Measurements from ENCODE around the gene ZNF579.

ZNF579 gene, protein sequence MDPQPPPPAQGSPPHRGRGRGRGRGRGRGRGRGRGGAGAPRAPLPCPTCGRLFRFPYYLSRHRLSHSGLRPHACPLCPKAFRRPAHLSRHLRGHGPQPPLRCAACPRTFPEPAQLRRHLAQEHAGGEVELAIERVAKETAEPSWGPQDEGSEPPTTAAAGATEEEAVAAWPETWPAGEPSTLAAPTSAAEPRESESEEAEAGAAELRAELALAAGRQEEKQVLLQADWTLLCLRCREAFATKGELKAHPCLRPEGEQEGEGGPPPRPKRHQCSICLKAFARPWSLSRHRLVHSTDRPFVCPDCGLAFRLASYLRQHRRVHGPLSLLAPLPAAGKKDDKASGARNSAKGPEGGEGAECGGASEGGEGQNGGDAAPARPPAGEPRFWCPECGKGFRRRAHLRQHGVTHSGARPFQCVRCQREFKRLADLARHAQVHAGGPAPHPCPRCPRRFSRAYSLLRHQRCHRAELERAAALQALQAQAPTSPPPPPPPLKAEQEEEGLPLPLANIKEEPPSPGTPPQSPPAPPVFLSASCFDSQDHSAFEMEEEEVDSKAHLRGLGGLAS

DNA sequence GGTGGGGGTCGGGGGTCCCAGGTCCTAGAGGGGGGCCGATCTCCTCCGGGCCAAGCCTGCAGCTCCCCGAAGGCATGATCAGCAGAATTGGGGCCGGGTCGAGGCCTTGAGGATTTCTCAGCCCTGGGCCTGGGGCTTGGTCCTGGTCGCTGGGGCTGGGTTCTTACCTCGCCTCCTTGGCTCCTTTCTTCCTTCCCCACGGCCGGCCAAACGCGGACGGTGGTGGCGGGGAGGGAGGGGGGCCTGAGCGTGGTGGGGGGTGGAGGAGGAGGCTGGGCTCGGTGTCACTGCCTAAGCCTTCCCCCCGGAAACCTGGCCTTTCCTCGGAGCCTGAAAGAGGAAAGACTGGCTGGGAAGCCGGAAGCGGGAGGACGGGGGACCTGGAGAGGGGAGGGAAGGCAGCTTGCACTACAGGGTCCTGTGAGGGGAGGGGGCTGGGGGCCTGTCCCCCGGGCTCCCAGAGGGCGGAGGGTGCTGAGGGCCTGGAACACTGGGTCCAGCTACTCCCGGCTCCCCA, at the start of gene ZNF579:
Gene ZNF579, minus strand, starts transcription at position 221 of the 517 bp plus-strand sequence. CDS start 1,209 bp downstream, outside the sequence.
- peak within 1 kb of the TSS; percentile 93 for H3K4me3 ChIP-seq (ENCODE audit: low read depth, low read length)
- peak; percentile 53 for DNase-seq (ENCODE audit: low read depth)

DNA sequence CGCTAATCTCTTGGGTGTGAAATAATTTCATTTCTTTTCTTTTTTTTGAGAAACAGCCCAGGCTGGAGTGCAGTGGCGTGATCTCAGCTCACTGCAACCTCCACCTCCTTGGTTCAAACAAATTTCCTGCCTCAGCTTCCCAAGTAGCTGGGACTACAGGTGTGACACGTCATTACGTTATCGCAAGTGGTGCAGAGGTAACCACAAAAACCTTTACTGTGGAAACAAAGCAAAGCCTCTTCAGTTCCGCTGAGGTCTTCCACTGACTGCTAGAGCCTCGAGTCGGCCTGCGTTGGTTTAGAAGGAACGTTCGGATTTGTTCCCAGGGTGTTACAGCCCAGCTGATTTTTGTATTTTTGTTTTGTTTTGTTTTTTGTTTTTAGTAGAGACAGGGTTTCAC, 45.7 kb upstream of the ZNF579 start:
- no peak for DNase-seq (ENCODE audit: low read depth)
- no peak overlapping the region for H3K4me3 ChIP-seq (ENCODE audit: low read depth, low read length)

DNA sequence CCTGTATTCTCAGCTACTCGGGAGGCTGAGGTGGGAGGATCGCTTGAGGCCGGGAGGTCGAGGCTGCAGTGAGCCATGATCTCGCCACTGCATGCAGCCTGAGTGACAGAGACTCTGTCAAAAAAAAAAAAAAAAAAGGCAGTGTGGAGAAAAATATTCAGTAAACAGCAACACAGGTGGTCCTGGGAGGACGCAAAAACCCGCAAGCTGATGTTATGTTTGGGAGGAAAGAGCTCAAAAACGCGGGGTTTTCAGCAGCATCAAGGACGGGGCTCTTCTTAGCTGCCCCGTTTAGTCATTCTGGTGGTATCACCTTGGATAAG, 44.3 kb upstream of the ZNF579 start:
- DNase-seq (ENCODE audit: low read depth), result no peak
- peak overlapping the region; percentile 61 for H3K4me3 ChIP-seq (ENCODE audit: low read depth, low read length)

DNA sequence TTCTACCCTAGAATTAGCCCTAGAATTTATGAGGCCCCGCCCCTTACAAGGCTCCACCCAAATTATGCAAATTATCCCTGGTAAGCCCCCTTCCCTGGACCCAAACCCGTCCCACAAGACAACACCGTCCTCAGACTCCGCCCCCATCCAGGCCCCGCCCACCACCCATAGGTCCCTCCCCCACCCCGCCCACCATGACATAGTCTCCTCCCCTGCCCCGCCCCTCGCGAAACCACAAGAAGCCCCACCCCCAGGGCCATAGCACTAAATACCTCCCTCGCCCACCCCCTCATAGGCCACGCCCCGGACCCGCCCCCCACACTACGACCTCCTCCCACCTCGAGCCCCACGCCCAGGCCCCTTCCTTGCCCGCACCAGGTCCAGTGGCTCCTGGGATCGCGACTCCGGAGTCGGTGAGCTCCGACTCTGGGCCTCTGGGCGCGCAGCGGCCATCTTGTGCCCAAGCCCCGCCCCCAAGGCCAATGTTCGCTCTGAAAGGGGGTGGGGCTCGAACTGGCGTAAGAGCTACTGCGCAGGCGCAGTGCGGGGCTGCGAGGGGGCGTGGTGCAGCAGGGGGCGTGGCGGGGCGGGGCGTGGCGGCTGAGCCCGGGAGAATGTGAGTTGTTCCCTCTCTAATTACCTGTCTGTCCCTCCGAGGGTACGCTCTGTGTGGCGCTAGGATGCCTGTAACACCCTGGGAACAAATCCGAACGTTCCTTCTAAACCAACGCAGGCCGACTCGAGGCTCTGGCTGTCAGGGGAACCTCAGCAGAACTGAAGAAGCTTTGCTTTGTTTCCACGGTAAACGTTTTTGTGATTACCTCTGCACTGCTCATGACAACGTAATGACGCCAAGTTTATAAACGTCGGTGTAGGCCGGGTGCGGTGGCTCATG, 43.7 kb upstream of the ZNF579 start, which contains the start of gene ZNF784:
Gene ZNF784, minus strand, starts transcription at position 458 of the 895 bp plus-strand sequence. Its CDS starts 5 bp downstream, at position 453.
- peak; percentile 62 for DNase-seq (ENCODE audit: low read depth)
- H3K4me3 ChIP-seq (ENCODE audit: low read depth, low read length), result peak within 1 kb of the TSS; percentile 61

DNA sequence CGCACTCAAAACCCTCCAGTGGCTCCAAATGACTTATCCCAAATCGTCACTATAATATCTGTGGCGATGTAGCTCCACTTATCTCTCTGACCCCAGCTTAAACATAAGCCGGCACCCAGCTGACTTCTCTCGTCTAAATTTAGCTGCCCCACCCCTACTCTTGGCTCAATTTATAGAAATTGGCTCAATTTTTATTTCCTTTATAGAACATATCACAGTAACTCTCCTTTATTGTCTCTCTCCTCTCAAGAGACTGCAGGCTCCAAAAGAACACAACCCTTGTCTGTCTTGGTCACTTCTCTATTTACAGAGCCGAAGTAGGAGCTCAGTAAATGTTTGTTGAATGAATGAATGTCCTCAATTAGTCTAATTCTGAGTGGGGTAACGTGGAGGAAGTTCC, 42.9 kb upstream of the ZNF579 start:
- H3K4me3 ChIP-seq (ENCODE audit: low read depth, low read length), result peak overlapping the region; percentile 34
- no peak for DNase-seq (ENCODE audit: low read depth)

DNA sequence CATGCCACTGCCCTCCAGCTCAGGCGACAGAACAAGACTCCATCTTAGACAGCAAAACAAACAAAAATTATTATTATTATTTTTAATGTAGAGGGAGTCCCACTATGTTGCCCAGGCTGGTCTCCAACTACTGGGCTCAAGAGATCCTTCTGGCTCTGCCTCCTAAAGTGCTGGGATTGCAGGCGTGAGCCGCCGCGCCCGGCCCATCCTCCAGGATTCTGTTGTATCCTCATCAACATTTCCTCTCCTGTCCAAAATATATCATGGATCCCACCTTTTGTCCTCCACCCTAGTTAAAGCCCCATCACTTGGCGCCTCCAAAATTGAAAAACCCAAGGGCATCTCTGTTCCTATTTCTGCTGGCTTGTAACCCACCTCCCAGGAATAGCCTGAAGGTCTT, 42.5 kb upstream of the ZNF579 start:
- H3K4me3 ChIP-seq (ENCODE audit: low read depth, low read length), result no peak overlapping the region
- no peak for DNase-seq (ENCODE audit: low read depth)

DNA sequence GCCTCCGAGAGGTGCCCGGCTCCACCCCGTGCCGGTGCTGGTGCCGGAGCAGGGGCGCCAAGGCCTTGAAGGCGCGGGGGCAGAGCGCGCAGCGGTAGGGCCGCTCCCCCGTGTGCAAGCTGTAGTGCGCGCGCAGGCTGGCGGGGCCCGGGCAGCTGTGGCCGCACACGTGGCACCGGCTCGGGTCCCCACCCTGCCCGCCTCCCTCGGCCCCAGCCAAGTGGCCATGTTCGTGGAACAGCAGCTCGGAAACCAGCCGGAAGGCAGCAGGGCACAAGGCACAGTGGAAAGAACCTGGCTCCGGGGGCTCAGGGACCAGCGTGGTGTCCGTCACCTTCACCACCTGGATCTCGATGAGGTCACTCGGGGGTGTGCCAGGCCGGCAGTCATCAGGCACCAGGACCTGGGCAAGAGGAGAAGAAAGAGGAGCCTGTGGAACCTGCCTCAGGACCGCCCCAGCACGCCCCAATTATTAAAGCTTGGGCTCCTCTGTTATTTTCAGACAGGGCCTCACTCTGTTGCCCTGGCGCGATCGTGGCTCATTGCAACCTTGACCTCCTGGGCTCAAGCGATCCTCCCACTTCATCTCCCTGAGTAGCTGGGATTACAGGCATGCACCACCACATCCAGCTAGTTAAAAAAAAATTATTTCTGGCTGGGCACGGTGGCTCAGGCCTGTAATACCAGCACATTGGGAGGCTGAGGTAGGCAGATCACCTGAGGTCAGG, 41.8 kb upstream of the ZNF579 start:
- DNase-seq (ENCODE audit: low read depth), result no peak
- no peak overlapping the region for H3K4me3 ChIP-seq (ENCODE audit: low read depth, low read length)

DNA sequence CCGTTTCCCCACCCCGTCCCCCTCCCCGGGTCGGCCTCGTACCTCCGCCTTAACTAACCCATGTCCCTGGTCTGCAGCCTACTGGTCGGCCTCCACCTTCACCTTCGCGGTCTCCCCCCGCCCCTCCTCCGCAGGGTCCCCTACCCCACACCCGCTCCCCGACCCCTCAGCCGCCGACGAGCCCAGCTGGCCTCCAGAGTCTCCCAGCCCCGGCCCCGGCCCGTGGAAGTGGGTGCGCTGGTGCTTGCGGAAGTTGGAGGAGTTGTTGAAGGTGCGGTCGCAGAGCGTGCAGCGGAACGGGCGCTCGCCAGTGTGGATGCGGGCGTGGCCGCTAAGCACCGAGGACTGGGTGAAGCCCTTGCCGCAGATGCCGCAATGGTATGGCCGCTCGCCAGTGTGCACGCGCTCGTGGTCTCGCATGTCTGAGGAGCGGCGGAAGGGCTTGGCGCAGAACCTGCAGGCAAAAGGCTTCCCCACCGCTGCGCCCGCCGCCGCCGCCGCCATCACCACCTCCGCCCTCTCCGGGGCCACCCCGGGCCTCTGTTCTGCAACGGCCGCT, 41.1 kb upstream of the ZNF579 start:
- DNase-seq (ENCODE audit: low read depth), result no peak
- H3K4me3 ChIP-seq (ENCODE audit: low read depth, low read length), result no peak overlapping the region

DNA sequence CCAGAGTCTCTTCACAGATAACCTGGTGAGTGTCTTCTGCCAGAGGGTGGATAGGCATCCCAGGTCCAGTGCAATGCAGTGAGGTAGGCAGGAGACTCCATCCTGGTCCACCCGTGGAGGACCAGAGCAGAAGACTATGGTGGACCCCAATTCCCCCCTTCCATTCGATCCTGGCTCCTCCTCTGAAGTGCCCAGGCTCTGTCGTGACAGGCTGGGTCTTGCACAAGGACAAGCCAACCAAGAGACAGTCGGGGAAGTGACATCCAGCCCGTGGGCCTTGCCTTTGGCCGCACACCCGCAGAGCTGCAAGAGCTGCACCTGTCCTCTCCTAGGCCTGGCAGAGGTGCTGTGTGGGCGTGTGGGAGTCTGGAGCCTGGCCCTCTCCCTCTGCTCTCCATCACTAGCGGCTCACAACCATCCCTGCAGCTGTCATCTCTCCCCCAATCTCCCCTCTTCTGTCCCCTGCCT, 40.6 kb upstream of the ZNF579 start:
- H3K4me3 ChIP-seq (ENCODE audit: low read depth, low read length), result no peak overlapping the region
- no peak for DNase-seq (ENCODE audit: low read depth)

DNA sequence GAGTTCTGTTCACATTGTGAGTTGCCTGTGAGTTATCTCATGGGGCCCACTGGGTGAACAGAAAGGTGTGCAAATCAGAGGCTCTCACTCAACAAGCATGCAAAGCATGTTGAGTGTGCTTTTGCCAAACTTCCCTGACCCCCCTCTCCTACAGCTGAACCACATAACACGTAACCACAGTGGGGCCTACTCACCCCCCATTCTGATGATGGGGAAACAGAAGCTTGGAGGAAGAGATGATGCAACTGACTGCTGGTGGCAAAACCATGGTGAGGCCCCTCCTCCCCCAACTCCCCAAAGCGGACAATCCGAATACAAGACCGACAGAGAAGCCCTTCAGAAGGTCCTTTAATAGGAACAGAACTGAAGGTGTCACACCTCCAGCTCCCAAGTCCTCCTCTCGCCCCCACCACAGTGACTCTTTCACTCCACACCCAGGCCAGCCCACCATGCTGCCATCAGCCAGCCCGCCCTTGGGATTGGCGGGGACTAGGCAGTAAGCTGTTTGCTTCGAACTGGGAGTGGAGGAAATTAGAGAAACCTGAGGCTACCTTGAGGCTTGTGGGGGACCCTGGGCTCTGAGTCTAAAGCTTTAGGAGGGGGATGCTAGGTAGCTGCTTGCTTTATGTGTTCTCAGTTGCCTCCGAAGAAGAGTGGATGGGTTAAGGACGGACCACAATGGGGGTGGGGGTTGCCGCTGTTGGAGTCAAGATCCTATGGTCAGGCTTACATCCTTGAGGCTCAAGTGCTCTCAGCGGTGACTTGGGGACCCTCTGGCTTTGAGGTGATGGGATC, 40.0 kb upstream of the ZNF579 start:
- no peak for DNase-seq (ENCODE audit: low read depth)
- no peak overlapping the region for H3K4me3 ChIP-seq (ENCODE audit: low read depth, low read length)

DNA sequence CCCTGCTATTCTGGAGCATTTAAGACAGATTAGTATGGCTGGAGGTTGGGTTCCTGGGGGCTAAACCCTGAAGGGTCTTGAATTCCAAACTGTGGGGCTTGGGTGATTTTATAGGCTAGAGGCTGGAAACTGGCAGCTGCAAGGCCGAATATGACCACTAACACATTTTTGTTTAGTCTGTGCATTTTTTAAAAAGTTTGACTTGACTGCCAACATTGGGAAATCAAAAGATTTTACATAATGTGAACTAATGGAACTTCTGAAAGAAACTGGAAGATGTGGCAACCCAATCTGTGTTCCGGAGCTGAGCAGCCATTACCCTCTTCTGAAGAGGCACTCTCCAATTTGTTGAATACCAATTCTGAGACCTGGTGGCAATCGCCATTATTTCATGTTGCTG, 38.6 kb upstream of the ZNF579 start:
- no peak overlapping the region for H3K4me3 ChIP-seq (ENCODE audit: low read depth, low read length)
- no peak for DNase-seq (ENCODE audit: low read depth)

DNA sequence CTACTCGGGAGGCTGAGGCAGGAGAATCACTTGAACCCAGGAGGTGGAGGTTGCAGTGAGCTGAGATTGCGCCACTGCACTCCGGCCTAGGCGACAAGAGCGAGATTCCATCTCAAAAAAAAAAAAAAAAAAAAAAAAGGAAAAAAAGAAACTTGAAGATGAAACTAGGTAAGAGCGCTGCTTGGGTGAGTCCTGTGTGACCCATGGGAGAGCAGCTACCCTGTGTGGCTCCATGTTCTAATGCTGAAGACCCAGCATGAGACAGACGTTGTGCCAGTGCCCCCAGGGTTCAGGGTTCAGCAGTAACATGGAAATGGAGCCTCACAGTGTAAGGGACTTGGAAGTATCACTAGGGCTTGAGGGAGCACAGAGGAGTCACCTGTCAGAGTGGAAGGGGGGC, 37.8 kb upstream of the ZNF579 start:
- H3K4me3 ChIP-seq (ENCODE audit: low read depth, low read length), result no peak overlapping the region
- no peak for DNase-seq (ENCODE audit: low read depth)

DNA sequence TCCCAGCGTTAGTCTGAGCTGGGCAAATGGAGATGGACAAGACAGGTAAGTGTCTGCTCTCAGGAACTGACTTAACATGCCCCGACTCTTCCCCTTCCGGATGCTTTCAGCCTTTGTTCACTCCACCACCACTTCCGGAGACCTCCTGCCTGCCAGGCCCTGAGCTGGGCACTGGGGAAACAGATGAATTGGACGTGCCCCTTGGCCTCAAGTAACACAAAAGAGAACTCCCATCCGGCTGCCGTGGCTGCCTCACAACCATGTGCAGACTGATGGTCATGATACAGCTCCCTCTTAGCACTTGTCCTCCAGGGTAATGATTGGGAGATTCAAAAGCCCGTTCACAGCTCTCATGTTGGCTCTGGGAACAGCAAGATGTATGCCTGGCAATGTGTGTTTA, 36.8 kb upstream of the ZNF579 start:
- no peak for DNase-seq (ENCODE audit: low read depth)

DNA sequence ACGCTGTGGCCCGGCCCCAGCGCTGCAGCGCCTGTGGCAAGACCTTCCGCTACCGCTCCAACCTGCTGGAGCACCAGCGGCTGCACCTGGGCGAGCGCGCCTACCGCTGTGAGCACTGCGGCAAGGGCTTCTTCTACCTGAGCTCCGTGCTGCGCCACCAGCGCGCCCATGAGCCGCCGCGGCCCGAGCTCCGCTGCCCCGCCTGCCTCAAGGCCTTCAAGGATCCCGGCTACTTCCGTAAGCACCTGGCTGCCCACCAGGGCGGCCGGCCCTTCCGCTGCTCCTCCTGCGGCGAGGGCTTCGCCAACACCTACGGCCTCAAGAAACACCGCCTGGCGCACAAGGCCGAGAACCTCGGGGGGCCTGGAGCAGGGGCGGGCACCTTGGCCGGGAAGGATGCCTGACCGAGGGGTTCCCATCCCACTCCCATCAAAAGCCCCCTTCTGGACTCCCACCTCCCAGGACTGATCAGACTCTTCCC, 35.8 kb upstream of the ZNF579 start:
- DNase-seq (ENCODE audit: low read depth), result no peak
- no peak overlapping the region for H3K4me3 ChIP-seq (ENCODE audit: low read depth, low read length)

More for the DNA sequence above, 36.8 kb upstream of the ZNF579 start:
- no peak overlapping the region for H3K4me3 ChIP-seq (ENCODE audit: low read depth, low read length)

DNA sequence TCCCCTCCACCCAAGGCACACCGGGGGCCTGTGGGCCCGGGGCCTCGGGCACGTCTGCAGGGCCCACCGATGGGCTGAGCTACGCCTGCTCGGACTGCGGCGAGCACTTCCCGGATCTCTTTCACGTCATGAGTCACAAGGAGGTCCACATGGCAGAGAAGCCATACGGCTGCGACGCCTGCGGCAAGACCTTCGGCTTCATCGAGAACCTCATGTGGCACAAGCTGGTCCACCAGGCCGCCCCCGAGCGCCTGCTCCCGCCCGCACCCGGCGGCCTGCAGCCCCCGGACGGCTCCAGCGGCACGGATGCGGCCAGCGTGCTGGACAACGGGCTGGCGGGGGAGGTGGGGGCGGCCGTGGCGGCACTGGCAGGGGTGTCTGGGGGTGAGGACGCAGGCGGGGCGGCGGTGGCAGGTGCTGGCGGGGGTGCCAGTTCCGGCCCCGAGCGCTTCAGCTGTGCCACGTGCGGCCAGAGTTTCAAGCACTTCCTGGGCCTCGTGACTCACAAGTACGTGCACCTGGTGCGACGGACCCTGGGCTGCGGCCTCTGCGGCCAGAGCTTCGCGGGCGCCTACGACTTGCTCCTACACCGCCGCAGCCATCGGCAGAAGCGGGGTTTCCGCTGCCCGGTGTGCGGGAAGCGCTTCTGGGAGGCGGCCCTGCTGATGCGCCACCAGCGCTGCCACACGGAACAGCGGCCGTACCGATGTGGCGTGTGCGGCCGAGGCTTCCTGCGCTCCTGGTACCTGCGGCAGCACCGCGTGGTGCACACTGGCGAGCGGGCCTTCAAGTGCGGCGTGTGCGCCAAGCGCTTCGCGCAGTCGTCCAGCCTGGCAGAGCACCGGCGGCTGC, 35.1 kb upstream of the ZNF579 start:
- no peak overlapping the region for H3K4me3 ChIP-seq (ENCODE audit: low read depth, low read length)
- DNase-seq (ENCODE audit: low read depth), result no peak

DNA sequence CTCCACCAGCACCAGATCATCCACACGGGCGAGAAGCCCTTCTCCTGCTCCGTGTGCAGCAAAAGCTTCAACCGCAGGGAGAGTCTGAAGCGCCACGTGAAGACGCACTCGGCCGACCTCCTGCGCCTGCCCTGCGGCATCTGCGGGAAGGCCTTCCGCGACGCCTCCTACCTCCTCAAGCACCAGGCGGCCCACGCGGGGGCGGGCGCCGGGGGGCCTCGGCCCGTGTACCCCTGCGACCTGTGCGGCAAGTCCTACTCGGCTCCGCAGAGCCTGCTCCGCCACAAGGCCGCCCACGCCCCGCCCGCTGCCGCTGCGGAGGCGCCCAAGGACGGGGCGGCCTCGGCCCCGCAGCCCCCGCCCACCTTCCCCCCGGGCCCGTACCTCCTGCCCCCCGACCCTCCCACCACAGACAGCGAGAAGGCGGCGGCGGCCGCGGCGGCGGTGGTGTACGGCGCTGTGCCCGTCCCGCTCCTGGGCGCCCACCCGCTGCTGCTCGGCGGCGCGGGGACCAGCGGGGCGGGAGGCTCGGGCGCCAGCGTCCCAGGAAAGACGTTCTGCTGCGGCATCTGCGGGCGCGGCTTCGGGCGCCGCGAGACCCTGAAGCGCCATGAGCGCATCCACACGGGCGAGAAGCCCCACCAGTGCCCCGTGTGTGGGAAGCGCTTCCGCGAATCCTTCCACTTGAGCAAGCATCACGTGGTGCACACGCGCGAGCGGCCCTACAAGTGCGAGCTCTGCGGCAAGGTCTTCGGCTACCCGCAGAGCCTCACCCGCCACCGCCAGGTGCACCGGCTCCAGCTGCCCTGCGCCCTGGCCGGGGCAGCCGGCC, 34.3 kb upstream of the ZNF579 start:
- H3K4me3 ChIP-seq (ENCODE audit: low read depth, low read length), result no peak overlapping the region

More for the DNA sequence above, 34.3 kb upstream of the ZNF579 start:
- no peak for DNase-seq (ENCODE audit: low read depth)
